HG03135 (cell line): ENCODE results near the gene DDX42.
"Not testable (repeated sequence)": the region's sequence is repeated elsewhere in the genome, so short reads cannot be mapped to it uniquely, and the experiment has no call there.

Experiments used
- ATAC-seq: cut with Tn5 transposase; IDR thresholded peaks from one replicate; pipeline ENCODE4 v1.9.1; 2021; ENCODE audit warnings: mild to moderate bottlenecking, moderate library complexity; ENCODE audit not compliant: unreplicated experiment

DDX42 gene

GRCh38 chr17:63774969-63775265 is 947 bp downstream of the DDX42 start:
- ATAC-seq: no peak

- ATAC-seq: no peak
Observed at GRCh38 chr17:63775420-63775819, 1.4 kb downstream of the DDX42 start.

GRCh38 chr17:63780507-63780906 is 6.5 kb downstream of the DDX42 start:
- ATAC-seq: no peak

- no peak for ATAC-seq
Observed at GRCh38 chr17:63780928-63781327, 7.0 kb downstream of the DDX42 start.

GRCh38 chr17:63783522-63783921 is 9.6 kb downstream of the DDX42 start:
- no peak for ATAC-seq

- no peak for ATAC-seq
Observed at GRCh38 chr17:63785556-63785955, 11.6 kb downstream of the DDX42 start.

- no peak for ATAC-seq
Observed at GRCh38 chr17:63786117-63786516, 12.1 kb downstream of the DDX42 start.

- no peak for ATAC-seq
Observed at GRCh38 chr17:63786971-63787711, 13.2 kb downstream of the DDX42 start.

- no peak for ATAC-seq
Observed at GRCh38 chr17:63790057-63790456, 16.1 kb downstream of the DDX42 start.

GRCh38 chr17:63792055-63792729 is 18.2 kb downstream of the DDX42 start:
- ATAC-seq: no peak

GRCh38 chr17:63796375-63796774 is 22.4 kb downstream of the DDX42 start:
- not testable (repeated sequence) for ATAC-seq

- no peak for ATAC-seq
Observed at GRCh38 chr17:63798572-63799106, 24.7 kb downstream of the DDX42 start.

- no peak for ATAC-seq
Observed at GRCh38 chr17:63800783-63801182, 26.8 kb downstream of the DDX42 start.

- ATAC-seq: no peak
Observed at GRCh38 chr17:63804328-63804727, 30.4 kb downstream of the DDX42 start.

GRCh38 chr17:63805591-63805990 is 31.6 kb downstream of the DDX42 start:
- ATAC-seq: no peak

GRCh38 chr17:63809970-63810369 is 36.0 kb downstream of the DDX42 start:
- ATAC-seq: no peak

GRCh38 chr17:63816123-63816522 is 42.2 kb downstream of the DDX42 start:
- no peak for ATAC-seq

- no peak for ATAC-seq
Observed at GRCh38 chr17:63816669-63817068, 42.7 kb downstream of the DDX42 start.

GRCh38 chr17:63817736-63818385 is 43.9 kb downstream of the DDX42 start:
- no peak for ATAC-seq

- no peak for ATAC-seq
Observed at GRCh38 chr17:63819131-63819530, 45.2 kb downstream of the DDX42 start.

- no peak for ATAC-seq
Observed at GRCh38 chr17:63819585-63820537, 45.9 kb downstream of the DDX42 start.
